ENCODE results near the gene CERS6.

DNA sequence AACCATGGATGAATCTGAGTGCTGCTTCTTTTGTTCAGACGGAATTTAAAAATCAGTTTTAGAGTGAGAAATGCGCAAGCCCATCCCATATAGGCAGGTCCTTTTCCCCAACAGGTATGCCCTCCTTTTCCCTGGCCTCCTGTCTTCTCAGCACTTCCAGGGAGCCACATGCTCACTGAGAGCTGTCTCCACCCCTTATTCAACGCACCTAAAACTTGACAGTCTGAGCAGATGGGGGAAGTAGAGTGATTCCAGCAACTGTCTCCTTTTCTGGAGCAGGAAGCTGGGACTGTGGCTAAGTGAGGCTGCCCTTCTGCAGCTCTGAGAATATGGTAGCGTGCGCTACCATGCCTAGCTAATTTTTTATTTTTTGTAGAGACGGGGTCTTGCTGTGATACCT is 293.2 kb downstream of the CERS6 start:
- no peak for TF ChIP-seq EZH2 (IDR thresholded peaks at IDR 0.05; ENCODE audit: borderline replicate concordance)
- no peak for TF ChIP-seq CTCF (IDR thresholded peaks at IDR 0.05; ENCODE audit: poor library complexity)
- no peak for TF ChIP-seq EZH2phosphoT487 (IDR thresholded peaks at IDR 0.05; ENCODE audit: low read depth, severe bottlenecking, unreplicated experiment)
